Spinal cord (tissue), 10 donors: ENCODE results near the gene ZNF273. TPM values are rescaled to one million over a fixed set of nuclear protein-coding genes. Genes with fewer than 3 reads are reported as not detected.

ENCODE experiments used
- DNase-seq, 6 donors: peaks; one replicate each; pipeline versions ENCODE4 v3.0.0 to v3.0.0-alpha.2; 2013 to 2015; ENCODE audit warnings: low spot score in 6 of 6, low read depth in 4 of 6
- H3K27ac ChIP-seq: one replicate; pipeline ENCODE4 v1.5.1; 2013; ENCODE audit warnings: low read depth, low read length, control low read depth
- H3K27me3 ChIP-seq: one replicate; pipeline ENCODE4 v1.6.1; 2013; ENCODE audit warnings: low read length; ENCODE audit not compliant: control insufficient read depth, insufficient read depth
- H3K36me3 ChIP-seq: one replicate; pipeline ENCODE4 v1.6.1; 2013; ENCODE audit warnings: low read length; ENCODE audit not compliant: control insufficient read depth, insufficient read depth
- H3K4me1 ChIP-seq: one replicate; pipeline ENCODE4 v1.6.1; 2013; ENCODE audit warnings: low read length; ENCODE audit not compliant: control insufficient read depth, insufficient read depth
- H3K4me3 ChIP-seq: one replicate; pipeline ENCODE4 v1.5.1; 2013; ENCODE audit warnings: low read depth, low read length, control low read depth
- H3K9me3 ChIP-seq: one replicate; pipeline ENCODE4 v1.6.1; 2013; ENCODE audit warnings: low read length; ENCODE audit not compliant: control insufficient read depth, insufficient read depth
- WGBS: methylation state at CpG from one replicate; pipeline ENCODE4 v1.1.5; 2013; ENCODE audit warnings: missing lambda C conversion rate; ENCODE audit not compliant: insufficient coverage; 5-methylcytosine and 5-hydroxymethylcytosine counted together
- polyA plus RNA-seq, 2 donors: library from polyadenylated mRNA; unstranded; fragments of 120-200 nt; gene quantifications; one replicate each; pipeline ENCODE4 v1.2.1, GENCODE V29; 2013; ENCODE audit not compliant: insufficient read length in 2 of 2
- total RNA-seq, 2 donors: library from RNA; depleted of rRNA in 1 of 2; stranded (reverse); fragments of 120-200 nt in 1 of 2; fragments of >200 nt in 1 of 2; gene quantifications; one replicate each; pipeline versions ENCODE4 v1.2.3 to v1.2.4, GENCODE V29; 2013 to 2014
- donor health status: healthy.

The ZNF273 gene
- total and polyA plus RNA-seq, 4 donors = 12.2 to 22.7 (median 17.6) TPM

GRCh38 chr7:64959072-64959747 lies 56.1 kb downstream of the ZNF273 start:
- 88% methylated on average over 3 of the region's 3 CpGs for WGBS
- Histone ChIP-seq H3K27me3 (no peaks in the 10 kb centered on the region), H3K4me1 (no peaks in the 10 kb centered on the region), H3K9me3 (no peaks in the 10 kb centered on the region), H3K36me3 (no peaks in the 10 kb centered on the region), H3K27ac (no peak overlapping the region), H3K4me3 (no peak overlapping the region)
- DNase-seq = no peak

DNA sequence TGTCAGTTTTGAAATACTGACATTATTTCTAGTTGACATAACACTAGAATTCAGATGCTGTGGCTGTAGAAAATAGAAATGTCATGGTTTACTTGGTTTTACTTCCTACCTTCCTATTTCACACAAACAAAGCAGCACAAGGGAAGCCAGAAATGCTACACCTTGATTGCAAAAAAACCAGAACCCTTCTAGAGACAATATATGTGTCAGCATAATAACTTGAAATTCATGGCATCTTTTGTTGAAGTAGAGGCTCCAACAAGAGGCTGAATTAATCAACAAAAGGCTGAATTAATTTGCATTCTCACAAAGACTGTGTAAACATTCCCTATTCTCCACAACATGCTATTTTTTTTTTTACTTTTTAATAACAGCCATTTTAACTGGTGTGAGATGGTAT lies 62.5 kb downstream of the ZNF273 start:
- no peak overlapping the region for H3K27ac ChIP-seq
- DNase-seq = no peak
- no peaks in the 10 kb centered on the region for H3K4me1 ChIP-seq
- no peak overlapping the region for H3K4me3 ChIP-seq
- no peaks in the 10 kb centered on the region for H3K9me3 ChIP-seq
- H3K36me3 ChIP-seq = no peaks in the 10 kb centered on the region
- no peaks in the 10 kb centered on the region for H3K27me3 ChIP-seq

- Histone ChIP-seq H3K27ac (no peak overlapping the region), H3K36me3 (no peaks in the 10 kb centered on the region), H3K9me3 (peaks cover 20% of the 10 kb centered on the region), H3K27me3 (no peaks in the 10 kb centered on the region), H3K4me1 (no peaks in the 10 kb centered on the region), H3K4me3 (no peak overlapping the region)
- WGBS = no CpG with 5 or more reads among the region's 5 CpGs
- DNase-seq = no peak
Observed at GRCh38 chr7:64978497-64979203, 75.6 kb downstream of the ZNF273 start.

Other genes starting within 250 kb of the ZNF273 start
- gene ZNF107, start 237.1 kb upstream of the ZNF273 start, total RNA-seq = 10 to 100 TPM in 1 of 2 donors, 1 to 10 TPM in 1; 9.8 to 12.2 TPM
- gene ZNF107, start 237.1 kb upstream of the ZNF273 start, polyA plus RNA-seq = 1 to 10 TPM; 6.5 to 8.7 TPM
- 10 to 100 TPM; 25.4 to 48.3 TPM for gene ZNF138, start 108.8 kb upstream of the ZNF273 start, total RNA-seq
- 10 to 100 TPM; 20.4 to 30.0 TPM for gene ZNF138, start 108.8 kb upstream of the ZNF273 start, polyA plus RNA-seq
- gene ZNF117, start 87.8 kb downstream of the ZNF273 start, total RNA-seq = 10 to 100 TPM; 24.9 to 32.4 TPM
- 10 to 100 TPM; 28.2 to 32.9 TPM for gene ZNF117, start 87.8 kb downstream of the ZNF273 start, polyA plus RNA-seq
- gene ERV3-1, start 103.4 kb downstream of the ZNF273 start, total RNA-seq = 10 to 100 TPM; 23.6 to 31.4 TPM
- 10 to 100 TPM; 20.3 to 27.1 TPM for gene ERV3-1, start 103.4 kb downstream of the ZNF273 start, polyA plus RNA-seq